ENCODE data around the gene CACNG8.

- no peak for TF ChIP-seq CTCF (tag by site-specific recombination; IDR thresholded peaks at IDR 0.05)
- TF ChIP-seq ZNF623 (tag by site-specific recombination; IDR thresholded peaks at IDR 0.05): no peak
- TF ChIP-seq YY1 (tag by site-specific recombination; IDR thresholded peaks at IDR 0.05): no peak
- no peak for TF ChIP-seq SCRT1 (tag by site-specific recombination; IDR thresholded peaks at IDR 0.05; ENCODE audit: borderline replicate concordance)
- TF ChIP-seq, protein P1, sequence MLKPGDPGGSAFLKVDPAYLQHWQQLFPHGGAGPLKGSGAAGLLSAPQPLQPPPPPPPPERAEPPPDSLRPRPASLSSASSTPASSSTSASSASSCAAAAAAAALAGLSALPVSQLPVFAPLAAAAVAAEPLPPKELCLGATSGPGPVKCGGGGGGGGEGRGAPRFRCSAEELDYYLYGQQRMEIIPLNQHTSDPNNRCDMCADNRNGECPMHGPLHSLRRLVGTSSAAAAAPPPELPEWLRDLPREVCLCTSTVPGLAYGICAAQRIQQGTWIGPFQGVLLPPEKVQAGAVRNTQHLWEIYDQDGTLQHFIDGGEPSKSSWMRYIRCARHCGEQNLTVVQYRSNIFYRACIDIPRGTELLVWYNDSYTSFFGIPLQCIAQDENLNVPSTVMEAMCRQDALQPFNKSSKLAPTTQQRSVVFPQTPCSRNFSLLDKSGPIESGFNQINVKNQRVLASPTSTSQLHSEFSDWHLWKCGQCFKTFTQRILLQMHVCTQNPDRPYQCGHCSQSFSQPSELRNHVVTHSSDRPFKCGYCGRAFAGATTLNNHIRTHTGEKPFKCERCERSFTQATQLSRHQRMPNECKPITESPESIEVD (tag by site-specific recombination; IDR thresholded peaks at IDR 0.05): no peak
- no peak for TF ChIP-seq ZSCAN30 (tag by site-specific recombination; IDR thresholded peaks at IDR 0.05)
- TF ChIP-seq ZXDB (tag by site-specific recombination; IDR thresholded peaks at IDR 0.05): no peak
- TF ChIP-seq REST (tag by site-specific recombination; IDR thresholded peaks at IDR 0.05): no peak
- TF ChIP-seq ZNF140 (tag by site-specific recombination; IDR thresholded peaks at IDR 0.05): no peak
- no peak for TF ChIP-seq MYNN (tag by site-specific recombination; IDR thresholded peaks at IDR 0.05; ENCODE audit: borderline replicate concordance)
- no peak for TF ChIP-seq ZNF24 (tag by site-specific recombination; IDR thresholded peaks at IDR 0.05)
- TF ChIP-seq, protein P2, sequence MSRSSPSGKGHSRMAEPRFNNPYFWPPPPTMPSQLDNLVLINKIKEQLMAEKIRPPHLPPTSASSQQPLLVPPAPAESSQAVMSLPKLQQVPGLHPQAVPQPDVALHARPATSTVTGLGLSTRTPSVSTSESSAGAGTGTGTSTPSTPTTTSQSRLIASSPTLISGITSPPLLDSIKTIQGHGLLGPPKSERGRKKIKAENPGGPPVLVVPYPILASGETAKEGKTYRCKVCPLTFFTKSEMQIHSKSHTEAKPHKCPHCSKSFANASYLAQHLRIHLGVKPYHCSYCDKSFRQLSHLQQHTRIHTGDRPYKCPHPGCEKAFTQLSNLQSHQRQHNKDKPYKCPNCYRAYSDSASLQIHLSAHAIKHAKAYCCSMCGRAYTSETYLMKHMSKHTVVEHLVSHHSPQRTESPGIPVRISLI (tag by site-specific recombination; IDR thresholded peaks at IDR 0.05): no peak
- TF ChIP-seq ZNF501 (tag by site-specific recombination; IDR thresholded peaks at IDR 0.05): no peak
These were observed 32.1 kb downstream of the CACNG8 start for GRCh38 chr19:53994811-53995210.

Measured in HEK293 (cell line).